Astrocyte of the cerebellum (primary cell): Measurements from ENCODE around the gene ZNF485.
"Not testable (repeated sequence)": the region's sequence is repeated elsewhere in the genome, so short reads cannot be mapped to it uniquely, and the experiment has no call there.

ENCODE experiments used
- DNase-seq: peaks from one replicate; pipeline ENCODE4 v3.0.0-alpha.2; 2011; ENCODE audit warnings: low read depth
- H3K4me3 ChIP-seq: 2 replicates; pipeline ENCODE4 v1.5.1; 2011; ENCODE audit warnings: mild to moderate bottlenecking, low read depth, low read length, moderate library complexity
- in situ Hi-C: cut with HindIII; loops from 2 replicates; pipeline ENCODE4 v1.10.0; 2017; ENCODE audit warnings: low sequenced_read_pairs
- TF ChIP-seq, protein P1 (sequence below): IDR thresholded peaks from 2 replicates; pipeline ENCODE4 v1.5.1; 2012; ENCODE audit warnings: low read length, low read depth, moderate library complexity, mild to moderate bottlenecking; ENCODE audit errors: missing control alignments

ZNF485 gene

DNA sequence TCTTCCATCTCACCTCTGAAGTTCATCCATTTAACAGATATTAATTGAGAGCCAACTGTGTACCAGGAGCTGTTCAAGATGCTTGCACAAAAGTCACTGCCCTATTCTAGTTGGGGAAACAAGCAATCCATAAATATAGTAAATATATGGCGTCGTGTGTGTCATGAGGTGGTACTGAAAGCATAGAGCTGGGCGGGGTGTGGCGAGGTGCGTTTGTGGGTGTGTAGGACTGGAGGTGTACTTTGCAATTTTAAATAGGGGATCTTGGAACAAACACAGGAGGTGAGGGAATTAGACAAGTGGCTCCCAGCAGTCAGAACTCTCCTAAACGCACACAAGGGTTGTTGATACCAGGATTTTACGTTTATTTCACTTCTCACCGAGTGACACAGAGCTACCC is 31.3 kb upstream of the ZNF485 start:
- TF ChIP-seq, protein P1, sequence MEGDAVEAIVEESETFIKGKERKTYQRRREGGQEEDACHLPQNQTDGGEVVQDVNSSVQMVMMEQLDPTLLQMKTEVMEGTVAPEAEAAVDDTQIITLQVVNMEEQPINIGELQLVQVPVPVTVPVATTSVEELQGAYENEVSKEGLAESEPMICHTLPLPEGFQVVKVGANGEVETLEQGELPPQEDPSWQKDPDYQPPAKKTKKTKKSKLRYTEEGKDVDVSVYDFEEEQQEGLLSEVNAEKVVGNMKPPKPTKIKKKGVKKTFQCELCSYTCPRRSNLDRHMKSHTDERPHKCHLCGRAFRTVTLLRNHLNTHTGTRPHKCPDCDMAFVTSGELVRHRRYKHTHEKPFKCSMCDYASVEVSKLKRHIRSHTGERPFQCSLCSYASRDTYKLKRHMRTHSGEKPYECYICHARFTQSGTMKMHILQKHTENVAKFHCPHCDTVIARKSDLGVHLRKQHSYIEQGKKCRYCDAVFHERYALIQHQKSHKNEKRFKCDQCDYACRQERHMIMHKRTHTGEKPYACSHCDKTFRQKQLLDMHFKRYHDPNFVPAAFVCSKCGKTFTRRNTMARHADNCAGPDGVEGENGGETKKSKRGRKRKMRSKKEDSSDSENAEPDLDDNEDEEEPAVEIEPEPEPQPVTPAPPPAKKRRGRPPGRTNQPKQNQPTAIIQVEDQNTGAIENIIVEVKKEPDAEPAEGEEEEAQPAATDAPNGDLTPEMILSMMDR = no peak
- in situ Hi-C loops = no loop called here
- DNase-seq = no peak
- peak overlapping the region; percentile 57 for H3K4me3 ChIP-seq

DNA sequence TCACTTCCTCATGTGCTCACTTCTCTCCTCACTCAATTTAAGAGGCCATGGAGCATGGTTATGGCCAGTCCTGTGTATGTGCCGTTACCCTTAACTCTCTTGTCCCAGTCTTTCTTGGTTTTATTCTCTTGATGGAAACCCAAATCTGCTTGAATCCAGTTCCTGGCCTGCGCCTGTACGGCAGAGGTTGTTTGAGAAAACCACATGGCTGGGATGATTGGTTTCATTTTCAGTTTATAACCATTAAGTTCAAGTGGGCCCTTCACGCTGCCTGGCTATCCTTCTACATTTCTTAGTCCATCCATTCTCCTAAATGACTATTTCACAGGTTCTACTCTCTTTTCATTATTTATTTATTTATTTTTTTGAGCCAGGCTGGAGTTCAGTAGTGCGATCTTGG is 30.2 kb upstream of the ZNF485 start:
- TF ChIP-seq, protein P1 = no peak
- H3K4me3 ChIP-seq = no peak overlapping the region
- no peak for DNase-seq
- in situ Hi-C loops = no loop called here

DNA sequence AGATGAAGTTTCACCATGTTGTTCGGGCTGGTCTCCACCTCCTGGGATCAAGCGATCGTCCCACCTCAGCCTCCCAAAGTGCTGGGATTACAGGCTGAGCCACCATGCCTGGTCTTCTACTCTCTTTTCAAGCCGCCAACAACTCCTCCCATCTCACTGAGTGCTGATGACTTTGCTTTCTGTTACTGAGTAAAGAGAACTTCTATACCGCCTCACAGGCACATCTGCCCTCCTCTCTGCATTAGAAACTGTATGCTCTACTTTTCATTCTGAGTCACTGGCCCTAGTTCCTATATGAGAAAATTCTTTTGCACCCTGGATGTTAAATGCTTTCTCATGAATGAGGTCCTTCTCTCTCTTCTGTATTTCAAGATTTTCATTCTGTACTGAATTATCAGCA is 29.7 kb upstream of the ZNF485 start:
- TF ChIP-seq, protein P1 = no peak
- DNase-seq = no peak
- H3K4me3 ChIP-seq = no peak overlapping the region
- in situ Hi-C loops = no loop called here

DNA sequence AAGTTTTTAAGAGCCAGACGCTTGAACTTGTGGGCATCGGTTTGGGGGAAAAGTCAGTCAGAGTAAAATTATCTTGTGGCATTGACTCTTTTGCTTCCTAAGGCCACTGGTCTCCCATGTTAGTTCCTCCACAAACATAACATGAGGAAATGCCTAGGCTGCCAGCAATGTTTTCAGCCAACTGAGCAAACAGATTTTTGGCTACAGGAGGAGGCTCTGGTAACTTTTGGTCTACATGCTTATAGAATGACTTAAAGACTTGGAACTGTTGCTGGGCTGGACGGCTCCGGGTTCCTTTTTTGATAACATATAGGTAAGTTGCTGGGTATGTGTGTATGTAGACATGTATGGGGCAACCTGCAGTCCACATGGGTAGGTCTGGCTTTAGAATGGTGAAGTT is 22.2 kb upstream of the ZNF485 start:
- no peak for DNase-seq
- in situ Hi-C loops = no loop called here
- TF ChIP-seq, protein P1 = no peak
- H3K4me3 ChIP-seq = no peak overlapping the region

DNA sequence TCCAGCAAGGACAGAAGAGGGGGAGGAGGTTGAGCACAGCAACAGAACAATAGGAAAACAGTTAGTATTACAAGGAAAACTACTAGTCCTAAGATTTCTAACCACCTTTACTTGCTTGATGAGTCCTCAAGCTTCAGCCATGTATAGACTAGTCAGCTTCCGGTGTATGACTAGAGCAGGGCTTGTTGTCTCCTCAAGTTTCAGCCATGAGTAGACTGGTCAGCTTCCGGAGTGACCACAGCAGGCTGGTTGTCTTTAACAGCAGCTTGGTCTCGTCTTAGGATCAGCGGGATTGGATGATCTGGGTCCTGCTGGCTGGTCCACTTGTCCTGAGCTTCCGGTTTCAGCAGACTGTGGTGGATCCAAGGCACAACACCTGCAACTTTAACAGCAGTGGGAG is 21.2 kb upstream of the ZNF485 start:
- H3K4me3 ChIP-seq = no peak overlapping the region
- in situ Hi-C loops = no loop called here
- TF ChIP-seq, protein P1 = no peak
- no peak for DNase-seq

DNA sequence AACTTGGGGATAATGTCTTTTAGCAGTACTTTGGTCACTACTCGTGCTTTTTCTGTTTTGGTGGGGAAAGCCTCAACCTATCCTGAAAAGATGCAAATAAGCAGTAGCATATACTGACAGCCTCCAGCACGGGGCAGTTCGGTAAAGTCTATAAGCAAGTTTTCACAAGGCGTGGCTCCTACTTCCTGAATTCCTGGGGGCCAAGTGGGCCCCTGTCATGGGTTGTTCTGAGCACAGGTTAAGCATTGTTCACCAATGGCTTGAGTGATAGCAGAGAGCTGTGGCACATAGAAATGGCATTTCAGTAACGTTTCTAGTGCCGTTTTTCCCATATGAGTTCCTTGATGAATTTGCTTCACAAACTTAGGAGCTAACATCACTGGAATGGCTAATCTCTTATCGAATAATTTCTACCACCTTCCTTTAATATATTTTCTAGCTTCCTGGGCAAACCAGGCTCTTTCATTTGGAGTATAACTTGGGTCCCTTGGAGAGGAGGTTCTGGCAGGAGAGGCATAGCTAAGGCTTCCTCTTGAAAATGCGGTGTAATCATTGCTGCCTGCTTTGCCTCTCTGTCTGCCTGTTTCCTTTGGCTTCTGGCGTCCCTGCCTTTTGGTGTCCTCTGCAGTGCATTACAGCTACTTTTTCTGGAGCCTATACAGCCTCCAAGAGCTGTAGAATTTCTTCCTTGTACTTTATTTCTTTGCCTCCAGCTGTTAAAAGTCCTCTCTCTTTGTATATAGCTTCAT is 20.1 kb upstream of the ZNF485 start:
- TF ChIP-seq, protein P1 = no peak

DNA sequence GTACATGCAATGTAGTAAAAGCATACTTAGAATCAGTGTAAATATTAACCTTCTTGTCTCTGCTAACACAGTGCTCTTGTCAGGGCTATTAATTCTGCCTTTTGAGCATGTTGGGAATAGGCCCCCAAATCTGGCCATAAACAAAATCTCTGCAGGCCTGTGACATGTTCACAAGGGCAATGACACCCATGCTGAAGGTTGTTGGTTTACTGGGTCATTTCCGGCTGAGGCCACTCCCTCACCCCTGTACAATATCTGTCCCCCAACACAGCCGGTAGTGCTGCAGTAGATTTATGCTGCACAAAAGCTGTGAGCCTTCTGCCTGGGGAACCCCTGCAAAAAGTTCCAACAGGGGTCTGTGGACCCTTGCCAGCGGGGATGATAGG is 19.5 kb upstream of the ZNF485 start:
- DNase-seq, H3K4me3 ChIP-seq, in situ Hi-C loops: not testable (repeated sequence)

More for the DNA sequence above, 20.1 kb upstream of the ZNF485 start:
- no peak for DNase-seq
- in situ Hi-C loops = no loop called here
- H3K4me3 ChIP-seq = no peak overlapping the region
